Spleen (tissue), 7 donors: ENCODE measurements around the gene TEKTIP1.

Source experiments
- CTCF ChIP-seq, 11 experiments: fragments of 200-600 bp in 7 of 11; fragments of 450-650 bp in 4 of 11; sonication (generic) in 4 of 11; IDR thresholded peaks in 8 of 11; conservative IDR thresholded peaks in 3 of 11; 1 replicate in 7 of 11; 2 replicates in 4 of 11; pipeline versions ENCODE4 v1.4.0 to v1.8.0; 2016 to 2021; ENCODE audit warnings: antibody characterized with exemption in 11 of 11, inconsistent platforms in 4 of 11, mild to moderate bottlenecking in 1 of 11
- POLR2A ChIP-seq, 3 donors: fragments of 450-650 bp; IDR thresholded peaks; one replicate each; pipeline ENCODE4 v1.5.1; 2017; ENCODE audit warnings: antibody characterized with exemption in 3 of 3, mild to moderate bottlenecking in 1 of 3
- donor health status: DM: no; HTN: no; CAD: no; lungs with moderate emphysema.
- donor health status: DM: no; HTN: no; CAD: no.
- donor health status: DM: no; HTN: no; CAD: no.

- no peak for TF ChIP-seq CTCF (IDR thresholded peaks at IDR 0.05 in 8 of 11, conservative IDR thresholded peaks at IDR 0.05 in 3 of 11)
- no peak for TF ChIP-seq POLR2A (IDR thresholded peaks at IDR 0.05)
Measured at GRCh38 chr19:3513229-3514140, 25.5 kb upstream of the TEKTIP1 start.
